ENCODE measurements around the gene GDPD4. TPM values are rescaled to one million over a fixed set of nuclear protein-coding genes. Genes with fewer than 3 reads are reported as not detected.

Gene GDPD4
- total RNA-seq, 1 experiment from 2014 or later = not detected

DNA sequence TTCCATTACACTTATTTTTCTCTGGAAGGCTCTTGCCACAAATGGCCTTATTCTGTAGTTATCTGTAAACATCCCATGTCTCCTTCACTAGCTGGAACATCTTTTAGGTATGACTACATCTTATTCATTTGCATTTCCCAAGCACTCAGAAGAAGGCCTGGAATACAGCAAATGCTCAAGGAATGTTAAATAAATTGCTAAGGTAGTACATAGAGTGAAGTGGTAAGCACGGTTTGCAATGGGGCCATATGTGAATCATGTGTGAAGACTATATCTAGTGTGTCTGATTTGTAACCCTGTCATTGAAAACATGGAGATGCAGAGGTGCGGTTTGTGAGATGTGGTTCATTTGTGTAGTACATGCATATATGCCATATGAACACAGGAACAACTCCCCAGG is 33.5 kb downstream of the GDPD4 start (continued):
- TF ChIP-seq YY1 (IDR thresholded peaks at IDR 0.05; ENCODE audit: extremely low read depth, insufficient replicate concordance, low read depth, low read length) (no peak), ATF3 (IDR thresholded peaks at IDR 0.05) (no peak)

- H3K9ac ChIP-seq (ENCODE audit: low read length) = no peak overlapping the region
- TF ChIP-seq POLR2A (IDR thresholded peaks at IDR 0.05; ENCODE audit: borderline replicate concordance, extremely low read depth, insufficient read depth, insufficient read length) (no peak), RAD21 (IDR thresholded peaks at IDR 0.05; ENCODE audit: low read depth) (no peak), CBX3 (IDR thresholded peaks at IDR 0.05; ENCODE audit: low read depth) (no peak), JUND (IDR thresholded peaks at IDR 0.05) (no peak), EGR1 (IDR thresholded peaks at IDR 0.05; ENCODE audit: low read depth) (no peak), EZH2 (IDR thresholded peaks at IDR 0.05) (no peak), CEBPB (IDR thresholded peaks at IDR 0.05; ENCODE audit: low read depth) (no peak), SRF (IDR thresholded peaks at IDR 0.05; ENCODE audit: low read depth) (no peak), FOSL1 (IDR thresholded peaks at IDR 0.05; ENCODE audit: low read depth) (no peak), SP1 (IDR thresholded peaks at IDR 0.05; ENCODE audit: low read depth) (no peak), ELF1 (IDR thresholded peaks at IDR 0.05; ENCODE audit: borderline replicate concordance, low read depth) (no peak), SIN3A (IDR thresholded peaks at IDR 0.05; ENCODE audit: low read depth) (no peak), EZH2phosphoT487 (IDR thresholded peaks at IDR 0.05; ENCODE audit: borderline replicate concordance) (no peak)
- TF ChIP-seq, protein P1, sequence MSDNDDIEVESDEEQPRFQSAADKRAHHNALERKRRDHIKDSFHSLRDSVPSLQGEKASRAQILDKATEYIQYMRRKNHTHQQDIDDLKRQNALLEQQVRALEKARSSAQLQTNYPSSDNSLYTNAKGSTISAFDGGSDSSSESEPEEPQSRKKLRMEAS (IDR thresholded peaks at IDR 0.05) = no peak
- TF ChIP-seq, protein P2, sequence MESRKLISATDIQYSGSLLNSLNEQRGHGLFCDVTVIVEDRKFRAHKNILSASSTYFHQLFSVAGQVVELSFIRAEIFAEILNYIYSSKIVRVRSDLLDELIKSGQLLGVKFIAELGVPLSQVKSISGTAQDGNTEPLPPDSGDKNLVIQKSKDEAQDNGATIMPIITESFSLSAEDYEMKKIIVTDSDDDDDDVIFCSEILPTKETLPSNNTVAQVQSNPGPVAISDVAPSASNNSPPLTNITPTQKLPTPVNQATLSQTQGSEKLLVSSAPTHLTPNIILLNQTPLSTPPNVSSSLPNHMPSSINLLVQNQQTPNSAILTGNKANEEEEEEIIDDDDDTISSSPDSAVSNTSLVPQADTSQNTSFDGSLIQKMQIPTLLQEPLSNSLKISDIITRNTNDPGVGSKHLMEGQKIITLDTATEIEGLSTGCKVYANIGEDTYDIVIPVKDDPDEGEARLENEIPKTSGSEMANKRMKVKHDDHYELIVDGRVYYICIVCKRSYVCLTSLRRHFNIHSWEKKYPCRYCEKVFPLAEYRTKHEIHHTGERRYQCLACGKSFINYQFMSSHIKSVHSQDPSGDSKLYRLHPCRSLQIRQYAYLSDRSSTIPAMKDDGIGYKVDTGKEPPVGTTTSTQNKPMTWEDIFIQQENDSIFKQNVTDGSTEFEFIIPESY (IDR thresholded peaks at IDR 0.05; ENCODE audit: extremely low read depth, insufficient replicate concordance, low read length) = no peak
- TF ChIP-seq, protein P3, sequence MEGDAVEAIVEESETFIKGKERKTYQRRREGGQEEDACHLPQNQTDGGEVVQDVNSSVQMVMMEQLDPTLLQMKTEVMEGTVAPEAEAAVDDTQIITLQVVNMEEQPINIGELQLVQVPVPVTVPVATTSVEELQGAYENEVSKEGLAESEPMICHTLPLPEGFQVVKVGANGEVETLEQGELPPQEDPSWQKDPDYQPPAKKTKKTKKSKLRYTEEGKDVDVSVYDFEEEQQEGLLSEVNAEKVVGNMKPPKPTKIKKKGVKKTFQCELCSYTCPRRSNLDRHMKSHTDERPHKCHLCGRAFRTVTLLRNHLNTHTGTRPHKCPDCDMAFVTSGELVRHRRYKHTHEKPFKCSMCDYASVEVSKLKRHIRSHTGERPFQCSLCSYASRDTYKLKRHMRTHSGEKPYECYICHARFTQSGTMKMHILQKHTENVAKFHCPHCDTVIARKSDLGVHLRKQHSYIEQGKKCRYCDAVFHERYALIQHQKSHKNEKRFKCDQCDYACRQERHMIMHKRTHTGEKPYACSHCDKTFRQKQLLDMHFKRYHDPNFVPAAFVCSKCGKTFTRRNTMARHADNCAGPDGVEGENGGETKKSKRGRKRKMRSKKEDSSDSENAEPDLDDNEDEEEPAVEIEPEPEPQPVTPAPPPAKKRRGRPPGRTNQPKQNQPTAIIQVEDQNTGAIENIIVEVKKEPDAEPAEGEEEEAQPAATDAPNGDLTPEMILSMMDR (IDR thresholded peaks at IDR 0.05 in 2 of 3, conservative IDR thresholded peaks at IDR 0.05 in 1 of 3; ENCODE audit: borderline replicate concordance in 1 of 3, insufficient read depth in 1 of 3, low read depth in 2 of 3, low read length in 2 of 3) = no peak
- TF ChIP-seq, protein P4, sequence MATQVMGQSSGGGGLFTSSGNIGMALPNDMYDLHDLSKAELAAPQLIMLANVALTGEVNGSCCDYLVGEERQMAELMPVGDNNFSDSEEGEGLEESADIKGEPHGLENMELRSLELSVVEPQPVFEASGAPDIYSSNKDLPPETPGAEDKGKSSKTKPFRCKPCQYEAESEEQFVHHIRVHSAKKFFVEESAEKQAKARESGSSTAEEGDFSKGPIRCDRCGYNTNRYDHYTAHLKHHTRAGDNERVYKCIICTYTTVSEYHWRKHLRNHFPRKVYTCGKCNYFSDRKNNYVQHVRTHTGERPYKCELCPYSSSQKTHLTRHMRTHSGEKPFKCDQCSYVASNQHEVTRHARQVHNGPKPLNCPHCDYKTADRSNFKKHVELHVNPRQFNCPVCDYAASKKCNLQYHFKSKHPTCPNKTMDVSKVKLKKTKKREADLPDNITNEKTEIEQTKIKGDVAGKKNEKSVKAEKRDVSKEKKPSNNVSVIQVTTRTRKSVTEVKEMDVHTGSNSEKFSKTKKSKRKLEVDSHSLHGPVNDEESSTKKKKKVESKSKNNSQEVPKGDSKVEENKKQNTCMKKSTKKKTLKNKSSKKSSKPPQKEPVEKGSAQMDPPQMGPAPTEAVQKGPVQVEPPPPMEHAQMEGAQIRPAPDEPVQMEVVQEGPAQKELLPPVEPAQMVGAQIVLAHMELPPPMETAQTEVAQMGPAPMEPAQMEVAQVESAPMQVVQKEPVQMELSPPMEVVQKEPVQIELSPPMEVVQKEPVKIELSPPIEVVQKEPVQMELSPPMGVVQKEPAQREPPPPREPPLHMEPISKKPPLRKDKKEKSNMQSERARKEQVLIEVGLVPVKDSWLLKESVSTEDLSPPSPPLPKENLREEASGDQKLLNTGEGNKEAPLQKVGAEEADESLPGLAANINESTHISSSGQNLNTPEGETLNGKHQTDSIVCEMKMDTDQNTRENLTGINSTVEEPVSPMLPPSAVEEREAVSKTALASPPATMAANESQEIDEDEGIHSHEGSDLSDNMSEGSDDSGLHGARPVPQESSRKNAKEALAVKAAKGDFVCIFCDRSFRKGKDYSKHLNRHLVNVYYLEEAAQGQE (IDR thresholded peaks at IDR 0.05; ENCODE audit: low read depth) = no peak
- no peaks in the 10 kb centered on the region for H3K36me3 ChIP-seq (ENCODE audit: control insufficient read depth in 1 of 2, insufficient read depth in 2 of 2, low read length in 2 of 2)
- no peaks in the 10 kb centered on the region for H3K9me2 ChIP-seq (ENCODE audit: insufficient read depth)
- H3K27ac ChIP-seq (ENCODE audit: low read depth, low read length) = no peak overlapping the region
- ChIA-PET RAD21 (ENCODE audit: low non-redundant PET in 1 of 2, low total read pairs in 2 of 2, uncharacterized antibody in 2 of 2, unreplicated experiment in 2 of 2) (no interaction called here), CTCF (no interaction called here), POLR2A (interaction anchor here (0.6 kb wide), 1 partner anchor 335 kb away, joined by 3 read pairs; no protein-coding TSS in a partner anchor)
- ATAC-seq (no peak), DNase-seq (ENCODE audit: low read depth, low spot score) (no peak)
- H3K27me3 ChIP-seq (ENCODE audit: insufficient read depth, low read length) = no peaks in the 10 kb centered on the region
- H3K79me2 ChIP-seq (ENCODE audit: insufficient read depth, low read length) = no peaks in the 10 kb centered on the region
- H3K4me2 ChIP-seq (ENCODE audit: low read length) = no peak overlapping the region
- no TSS peak for BruUV-seq (replicated peaks)
- H4K20me1 ChIP-seq (ENCODE audit: insufficient read depth) = no peaks in the 10 kb centered on the region
- no peaks in the 10 kb centered on the region for H3K4me1 ChIP-seq (ENCODE audit: control insufficient read depth in 1 of 2, insufficient read depth in 2 of 2, low read length in 2 of 2)
- no peaks in the 10 kb centered on the region for H3K9me3 ChIP-seq (ENCODE audit: control insufficient read depth in 1 of 2, insufficient read depth in 1 of 2, low read depth in 1 of 2, low read length in 2 of 2)
- H3K4me3 ChIP-seq (replicated peaks in 1 of 2; ENCODE audit: low read depth in 1 of 2, low read length in 2 of 2) = no peak overlapping the region
- H2AFZ ChIP-seq (ENCODE audit: low read depth, low read length, poor library complexity, severe bottlenecking) = no peak overlapping the region
- intact Hi-C loops (cut with micrococcal nuclease) = no loop called here
These were observed 34.7 kb downstream of the GDPD4 start for GRCh38 chr11:77266766-77267165.
